Measurements from ENCODE around the gene B4GALT2.

B4GALT2 gene

DNA sequence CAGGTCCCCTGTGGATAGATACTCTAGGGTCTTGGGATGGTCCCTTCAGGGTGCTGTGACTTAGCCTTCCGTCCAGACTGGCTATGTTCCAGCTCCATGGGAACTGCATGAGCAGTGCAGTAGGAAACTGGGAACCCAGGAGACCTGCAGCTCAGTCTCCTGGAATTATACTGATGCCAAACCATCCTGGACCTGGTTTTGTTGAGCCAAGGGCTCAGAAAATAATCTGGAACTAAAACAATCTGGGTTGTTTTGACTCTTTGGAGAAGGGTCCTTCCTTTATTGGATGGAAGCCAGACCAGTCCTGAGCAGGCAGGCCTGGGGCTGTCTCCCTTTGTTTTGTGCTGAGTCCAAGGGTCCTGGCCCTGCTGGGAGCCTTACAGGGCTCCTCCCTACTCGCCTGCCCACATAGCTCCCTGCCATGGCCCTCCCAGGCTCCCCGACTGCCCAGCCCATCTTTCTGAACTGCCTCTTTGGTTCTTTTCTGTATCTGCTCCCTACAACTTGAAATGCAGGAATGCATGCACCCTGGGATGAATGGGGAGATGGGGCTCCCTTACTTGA lies 31.1 kb upstream of the B4GALT2 start:
- no peaks in the 10 kb centered on the region for H4K20me1 ChIP-seq (ENCODE audit: insufficient read depth, low read length)
- peaks cover 23% of the 10 kb centered on the region for H3K79me2 ChIP-seq (ENCODE audit: low read length)
- no peaks in the 10 kb centered on the region for H3K9me3 ChIP-seq (replicated peaks; ENCODE audit: insufficient read depth, low read length)
- H2AFZ ChIP-seq (ENCODE audit: low read length) = no peak overlapping the region
- no peak for DNase-seq
- peaks cover 11% of the 10 kb centered on the region for H3K4me1 ChIP-seq (ENCODE audit: low read length)
- no peaks in the 10 kb centered on the region for H3K27me3 ChIP-seq (replicated peaks; ENCODE audit: insufficient read depth, low read length)
- no peaks in the 10 kb centered on the region for H3F3A ChIP-seq (ENCODE audit: insufficient read depth, low read length)
- no peak overlapping the region for H3K27ac ChIP-seq (ENCODE audit: low read length)
- TF ChIP-seq, protein P1, sequence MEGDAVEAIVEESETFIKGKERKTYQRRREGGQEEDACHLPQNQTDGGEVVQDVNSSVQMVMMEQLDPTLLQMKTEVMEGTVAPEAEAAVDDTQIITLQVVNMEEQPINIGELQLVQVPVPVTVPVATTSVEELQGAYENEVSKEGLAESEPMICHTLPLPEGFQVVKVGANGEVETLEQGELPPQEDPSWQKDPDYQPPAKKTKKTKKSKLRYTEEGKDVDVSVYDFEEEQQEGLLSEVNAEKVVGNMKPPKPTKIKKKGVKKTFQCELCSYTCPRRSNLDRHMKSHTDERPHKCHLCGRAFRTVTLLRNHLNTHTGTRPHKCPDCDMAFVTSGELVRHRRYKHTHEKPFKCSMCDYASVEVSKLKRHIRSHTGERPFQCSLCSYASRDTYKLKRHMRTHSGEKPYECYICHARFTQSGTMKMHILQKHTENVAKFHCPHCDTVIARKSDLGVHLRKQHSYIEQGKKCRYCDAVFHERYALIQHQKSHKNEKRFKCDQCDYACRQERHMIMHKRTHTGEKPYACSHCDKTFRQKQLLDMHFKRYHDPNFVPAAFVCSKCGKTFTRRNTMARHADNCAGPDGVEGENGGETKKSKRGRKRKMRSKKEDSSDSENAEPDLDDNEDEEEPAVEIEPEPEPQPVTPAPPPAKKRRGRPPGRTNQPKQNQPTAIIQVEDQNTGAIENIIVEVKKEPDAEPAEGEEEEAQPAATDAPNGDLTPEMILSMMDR (IDR thresholded peaks at IDR 0.05; ENCODE audit: low read length) = no peak
- TF ChIP-seq EZH2phosphoT487 (IDR thresholded peaks at IDR 0.05; ENCODE audit: low read length) = no peak
- no peak for TF ChIP-seq EZH2 (optimal IDR thresholded peaks at IDR 0.05; ENCODE audit: low read depth, low read length)
- peak overlapping the region; percentile 97 for H3K4me2 ChIP-seq (ENCODE audit: low read depth, low read length)
- H3K36me3 ChIP-seq (replicated peaks; ENCODE audit: insufficient read depth, low read length) = no peaks in the 10 kb centered on the region
- H3K4me3 ChIP-seq (ENCODE audit: low read length) = peak overlapping the region; percentile 97
- peak overlapping the region; percentile 99; the same call in 1 of the 2 replicates for H3K9ac ChIP-seq (ENCODE audit: low read length)
- no peaks in the 10 kb centered on the region for H3K9me2 ChIP-seq (replicated peaks; ENCODE audit: insufficient read depth, low read length)

DNA sequence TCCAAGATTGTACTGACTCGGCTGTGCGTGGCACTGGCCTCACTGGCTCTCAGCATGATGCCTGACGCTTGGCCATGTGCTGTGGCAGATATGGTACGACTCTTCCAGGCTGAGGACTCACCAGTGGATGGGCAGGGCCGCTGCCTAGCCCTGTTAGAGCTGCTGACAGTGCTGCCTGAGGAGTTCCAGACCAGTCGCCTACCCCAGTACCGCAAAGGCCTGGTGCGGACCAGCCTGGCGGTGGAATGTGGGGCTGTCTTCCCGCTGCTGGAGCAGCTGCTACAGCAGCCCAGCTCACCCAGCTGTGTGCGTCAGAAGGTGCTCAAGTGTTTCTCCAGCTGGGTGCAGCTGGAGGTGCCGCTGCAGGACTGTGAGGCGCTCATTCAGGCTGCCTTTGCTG lies 29.3 kb upstream of the B4GALT2 start:
- Histone ChIP-seq H2AFZ (ENCODE audit: low read length) (no peak overlapping the region), H3K4me1 (ENCODE audit: low read length) (peaks cover 11% of the 10 kb centered on the region), H3K4me3 (ENCODE audit: low read length) (no peak overlapping the region), H3K79me2 (ENCODE audit: low read length) (peaks cover 23% of the 10 kb centered on the region), H4K20me1 (ENCODE audit: insufficient read depth, low read length) (no peaks in the 10 kb centered on the region), H3K27me3 (replicated peaks; ENCODE audit: insufficient read depth, low read length) (no peaks in the 10 kb centered on the region), H3K27ac (ENCODE audit: low read length) (no peak overlapping the region), H3K36me3 (replicated peaks; ENCODE audit: insufficient read depth, low read length) (no peaks in the 10 kb centered on the region), H3K4me2 (ENCODE audit: low read depth, low read length) (no peak overlapping the region), H3F3A (ENCODE audit: insufficient read depth, low read length) (no peaks in the 10 kb centered on the region), H3K9me3 (replicated peaks; ENCODE audit: insufficient read depth, low read length) (no peaks in the 10 kb centered on the region), H3K9me2 (replicated peaks; ENCODE audit: insufficient read depth, low read length) (no peaks in the 10 kb centered on the region), H3K9ac (ENCODE audit: low read length) (no peak overlapping the region)
- no peak for DNase-seq
- TF ChIP-seq EZH2phosphoT487 (IDR thresholded peaks at IDR 0.05; ENCODE audit: low read length) (no peak), EZH2 (optimal IDR thresholded peaks at IDR 0.05; ENCODE audit: low read depth, low read length) (no peak)
- TF ChIP-seq, protein P1 (IDR thresholded peaks at IDR 0.05; ENCODE audit: low read length) = no peak

DNA sequence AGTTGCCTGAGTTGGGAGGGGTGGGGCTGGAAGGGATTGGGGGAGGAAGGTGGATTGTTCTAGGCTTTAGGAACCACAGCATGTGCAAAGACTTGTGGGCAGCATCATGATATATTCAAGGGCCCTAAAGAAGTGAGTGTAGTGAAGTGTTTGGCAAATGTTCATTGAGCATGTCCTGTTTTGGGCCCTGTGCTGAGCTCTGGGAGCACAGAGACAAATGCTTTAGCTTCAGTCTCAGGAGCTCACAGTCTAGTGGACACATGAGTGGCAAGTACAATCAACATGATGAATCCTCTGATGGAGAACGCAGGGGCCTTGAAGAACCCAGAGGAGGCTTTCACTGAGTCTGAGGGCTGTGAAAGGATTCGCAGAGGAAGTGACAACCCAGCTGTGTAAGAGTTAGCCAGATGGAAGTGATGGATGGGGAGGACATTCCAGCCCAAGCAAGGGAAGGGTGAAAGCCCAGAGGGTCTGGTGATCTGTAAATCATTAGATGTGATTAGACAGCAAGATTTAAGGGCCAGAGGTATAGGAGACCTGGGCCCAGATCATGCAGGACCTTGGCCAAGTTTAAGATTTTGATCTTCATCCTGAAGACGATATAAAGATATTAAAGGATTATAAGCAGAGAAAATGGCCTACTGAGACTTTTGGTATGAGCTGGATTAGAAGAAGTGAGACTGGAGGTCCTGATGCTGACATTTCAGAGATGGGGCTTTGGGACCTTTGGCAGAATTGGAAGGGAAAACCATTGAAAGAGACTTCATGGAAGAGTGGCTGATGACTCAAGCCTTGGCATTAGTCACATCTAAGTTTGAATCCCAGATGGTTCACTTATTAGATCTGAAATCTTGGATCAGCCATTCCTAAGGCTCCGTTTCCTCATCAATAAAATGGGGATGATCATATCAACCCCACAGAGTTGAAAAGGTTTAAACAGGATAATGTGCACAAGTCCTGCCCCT lies 27.7 kb upstream of the B4GALT2 start:
- Histone ChIP-seq H3K9me2 (replicated peaks; ENCODE audit: insufficient read depth, low read length) (no peaks in the 10 kb centered on the region), H4K20me1 (ENCODE audit: insufficient read depth, low read length) (no peaks in the 10 kb centered on the region), H3K36me3 (replicated peaks; ENCODE audit: insufficient read depth, low read length) (no peaks in the 10 kb centered on the region), H3K27me3 (replicated peaks; ENCODE audit: insufficient read depth, low read length) (no peaks in the 10 kb centered on the region), H2AFZ (ENCODE audit: low read length) (no peak overlapping the region), H3F3A (ENCODE audit: insufficient read depth, low read length) (no peaks in the 10 kb centered on the region), H3K4me3 (ENCODE audit: low read length) (no peak overlapping the region), H3K27ac (ENCODE audit: low read length) (no peak overlapping the region), H3K9me3 (replicated peaks; ENCODE audit: insufficient read depth, low read length) (no peaks in the 10 kb centered on the region), H3K4me2 (ENCODE audit: low read depth, low read length) (no peak overlapping the region), H3K79me2 (ENCODE audit: low read length) (peaks cover 23% of the 10 kb centered on the region), H3K4me1 (ENCODE audit: low read length) (peaks cover 11% of the 10 kb centered on the region; the same call in 1 of the 2 replicates), H3K9ac (ENCODE audit: low read length) (no peak overlapping the region)
- DNase-seq = no peak
- TF ChIP-seq EZH2 (optimal IDR thresholded peaks at IDR 0.05; ENCODE audit: low read depth, low read length) = no peak
- TF ChIP-seq, protein P1 (IDR thresholded peaks at IDR 0.05; ENCODE audit: low read length) = no peak
- no peak for TF ChIP-seq EZH2phosphoT487 (IDR thresholded peaks at IDR 0.05; ENCODE audit: low read length)

All from MM.1S (cell line).